Body of pancreas (tissue), 4 donors: ENCODE data around the gene SNX11. TPM values are rescaled to one million over a fixed set of nuclear protein-coding genes. Genes with fewer than 3 reads are reported as not detected.
A peak's percentile ranks its signal among the peaks of the same experiment; 100 is the strongest.

ENCODE experiments used
- ATAC-seq: fragments of 150-250 bp; one replicate; pipeline ENCODE4 v1.9.1; 2016
- DNase-seq, 4 donors: peaks; one replicate each; pipeline ENCODE4 v3.0.0-alpha.2; 2019
- H3K27ac ChIP-seq, 4 donors: fragments of 200-600 bp; sonication (generic); 1 replicate in 3 of 4; 2 replicates in 1 of 4; pipeline versions ENCODE4 v1.5.1 to v1.6.1; 2016 to 2019; ENCODE audit warnings: mild to moderate bottlenecking in 1 of 4, mixed read lengths in 1 of 4, moderate library complexity in 1 of 4
- H3K27me3 ChIP-seq, 2 donors: fragments of 200-600 bp; sonication (generic); one replicate each; pipeline ENCODE4 v1.6.0; 2016; ENCODE audit warnings: mild to moderate bottlenecking in 1 of 2
- H3K36me3 ChIP-seq, 2 donors: fragments of 200-600 bp; sonication (generic); replicated peaks in 1 of 2; 2 replicates each; pipeline ENCODE4 v1.5.1; 2016; ENCODE audit warnings: low read depth in 2 of 2; ENCODE audit not compliant: insufficient read depth in 1 of 2
- H3K4me1 ChIP-seq: fragments of 200-600 bp; sonication (generic); one replicate; pipeline ENCODE4 v1.6.0; 2016
- H3K4me3 ChIP-seq, 2 donors: fragments of 200-600 bp; sonication (generic); 1 replicate in 1 of 2; 2 replicates in 1 of 2; pipeline ENCODE4 v1.5.1; 2016 to 2019
- H3K9me3 ChIP-seq, 3 donors: fragments of 200-600 bp; sonication (generic); 1 replicate in 2 of 3; 2 replicates in 1 of 3; pipeline ENCODE4 v1.5.1; 2016
- POLR2A ChIP-seq, 3 donors: fragments of 450-650 bp; IDR thresholded peaks; one replicate each; pipeline ENCODE4 v1.6.1; 2016; ENCODE audit warnings: antibody characterized with exemption in 3 of 3, mild to moderate bottlenecking in 2 of 3
- WGBS, 2 donors: methylation state at CpG; one replicate each; pipeline ENCODE4 v1.1.5; 2017; 5-methylcytosine and 5-hydroxymethylcytosine counted together
- intact Hi-C: fragments of 100-400 bp; cut with DNase I; formaldehyde crosslinking; loops from one replicate; pipeline ENCODE4 v1.15.1; 2023
- total RNA-seq, 2 donors: library from RNA; depleted of rRNA; stranded (reverse); fragments of >200 nt; gene quantifications; one replicate each; pipeline ENCODE4 v1.1.0, GENCODE V29; 2016
- TF ChIP-seq, protein P1 (sequence below), 7 experiments: fragments of 450-650 bp in 4 of 7; fragments of 200-600 bp in 3 of 7; sonication (generic) in 3 of 7; IDR thresholded peaks; one replicate each; pipeline ENCODE4 v1.5.1; 2016 to 2019; ENCODE audit warnings: antibody characterized with exemption in 7 of 7

The SNX11 gene
- total RNA-seq, 2 donors from 2014 or later = 5.4 to 10.9 TPM

DNA sequence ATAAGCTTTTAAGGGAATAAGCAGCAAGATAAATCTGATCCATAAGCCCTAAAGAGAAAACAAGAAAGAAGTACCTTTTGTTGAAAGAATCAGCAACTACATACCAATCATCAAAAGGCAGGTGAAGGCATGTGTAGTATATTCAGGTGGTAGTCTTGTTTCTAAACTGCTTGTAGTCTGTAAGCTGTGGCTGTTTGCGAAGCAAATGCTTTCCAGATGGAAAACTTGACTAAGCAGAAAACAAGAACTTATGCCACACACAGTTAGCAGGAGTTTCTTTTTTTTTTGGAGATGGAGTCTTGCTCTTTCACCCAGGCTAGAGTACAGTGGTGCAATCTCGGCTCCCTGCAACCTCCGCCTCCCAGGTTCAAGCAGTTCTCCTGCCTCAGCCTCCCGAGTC lies 12.0 kb upstream of the SNX11 start:
- intact Hi-C loops = no loop called here
- 79 to 98% methylated on average over 4 of the region's 4 CpGs for WGBS, 2 donors
- no peak overlapping the region for H3K27ac ChIP-seq
- TF ChIP-seq, protein P1, sequence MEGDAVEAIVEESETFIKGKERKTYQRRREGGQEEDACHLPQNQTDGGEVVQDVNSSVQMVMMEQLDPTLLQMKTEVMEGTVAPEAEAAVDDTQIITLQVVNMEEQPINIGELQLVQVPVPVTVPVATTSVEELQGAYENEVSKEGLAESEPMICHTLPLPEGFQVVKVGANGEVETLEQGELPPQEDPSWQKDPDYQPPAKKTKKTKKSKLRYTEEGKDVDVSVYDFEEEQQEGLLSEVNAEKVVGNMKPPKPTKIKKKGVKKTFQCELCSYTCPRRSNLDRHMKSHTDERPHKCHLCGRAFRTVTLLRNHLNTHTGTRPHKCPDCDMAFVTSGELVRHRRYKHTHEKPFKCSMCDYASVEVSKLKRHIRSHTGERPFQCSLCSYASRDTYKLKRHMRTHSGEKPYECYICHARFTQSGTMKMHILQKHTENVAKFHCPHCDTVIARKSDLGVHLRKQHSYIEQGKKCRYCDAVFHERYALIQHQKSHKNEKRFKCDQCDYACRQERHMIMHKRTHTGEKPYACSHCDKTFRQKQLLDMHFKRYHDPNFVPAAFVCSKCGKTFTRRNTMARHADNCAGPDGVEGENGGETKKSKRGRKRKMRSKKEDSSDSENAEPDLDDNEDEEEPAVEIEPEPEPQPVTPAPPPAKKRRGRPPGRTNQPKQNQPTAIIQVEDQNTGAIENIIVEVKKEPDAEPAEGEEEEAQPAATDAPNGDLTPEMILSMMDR (IDR thresholded peaks at IDR 0.05) = no peak
- TF ChIP-seq POLR2A (IDR thresholded peaks at IDR 0.05) = no peak
- ATAC-seq = no peak
- H3K4me3 ChIP-seq = no peak overlapping the region
- H3K36me3 ChIP-seq = no peaks in the 10 kb centered on the region
- no peaks in the 10 kb centered on the region for H3K9me3 ChIP-seq
- H3K4me1 ChIP-seq = peaks cover 11% of the 10 kb centered on the region
- no peaks in the 10 kb centered on the region for H3K27me3 ChIP-seq
- no peak for DNase-seq

DNA sequence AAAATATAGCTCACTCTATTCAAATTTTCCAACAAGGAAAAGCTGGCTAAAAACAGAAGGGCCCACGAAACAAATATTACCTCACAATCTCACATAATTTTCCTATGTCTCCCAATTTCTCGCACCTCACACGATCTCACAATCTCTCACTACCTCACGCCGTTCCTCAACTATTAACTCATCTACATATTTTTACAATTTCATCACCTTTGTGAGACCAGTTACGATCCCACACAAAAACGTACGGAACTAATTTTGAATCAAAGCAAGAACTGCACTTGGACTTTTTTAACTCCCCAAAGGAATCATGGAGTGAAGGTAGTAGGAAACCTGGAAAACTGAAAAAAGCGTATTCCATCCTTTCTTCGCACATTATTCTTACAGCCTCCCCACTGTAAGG lies 7.4 kb upstream of the SNX11 start:
- no peaks in the 10 kb centered on the region for H3K9me3 ChIP-seq
- H3K27ac ChIP-seq = peak overlapping the region in 3 of 4 donors; percentile 68 to 92 (median 80)
- no peaks in the 10 kb centered on the region for H3K36me3 ChIP-seq
- no peaks in the 10 kb centered on the region for H3K27me3 ChIP-seq
- peaks cover 13% of the 10 kb centered on the region for H3K4me1 ChIP-seq
- ATAC-seq (no peak), DNase-seq (no peak)
- 36 to 38% methylated on average over 10 of the region's 10 CpGs for WGBS, 2 donors
- no peak for TF ChIP-seq POLR2A (IDR thresholded peaks at IDR 0.05)
- TF ChIP-seq, protein P1 (IDR thresholded peaks at IDR 0.05) = no peak
- intact Hi-C loops = no loop called here
- no peak overlapping the region for H3K4me3 ChIP-seq

DNA sequence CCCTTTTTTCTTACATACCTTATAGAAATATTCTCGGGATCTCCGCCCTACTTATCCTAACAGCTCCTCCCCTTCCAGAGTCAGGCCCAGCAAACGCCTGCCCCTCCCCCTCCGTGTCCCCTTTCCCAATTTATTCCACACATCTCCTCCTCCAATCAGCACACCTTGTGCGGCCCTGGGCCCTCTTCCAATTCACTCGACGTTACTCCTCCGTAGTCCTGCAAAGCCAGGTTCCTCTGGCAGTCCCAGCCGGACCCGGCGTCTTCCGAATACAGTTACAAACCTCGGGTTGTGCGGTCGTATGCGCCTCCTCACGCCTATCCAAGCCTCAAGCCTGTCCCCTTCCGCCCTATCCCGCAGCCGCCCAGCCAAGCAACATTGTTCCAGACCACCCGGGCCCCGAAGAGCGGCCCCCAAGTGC lies 7.0 kb upstream of the SNX11 start:
- DNase-seq (peak; percentile 55 to 63 (median 56)), ATAC-seq (peak; percentile 29)
- Histone ChIP-seq H3K36me3 (no peaks in the 10 kb centered on the region), H3K9me3 (no peaks in the 10 kb centered on the region), H3K4me3 (peak overlapping the region; percentile 58 to 96), H3K4me1 (peaks cover 13% of the 10 kb centered on the region), H3K27me3 (no peaks in the 10 kb centered on the region), H3K27ac (peak overlapping the region; percentile 68 to 92 (median 74))
- intact Hi-C loops = no loop called here
- WGBS, 2 donors = 0% methylated on average over 22 to 23 of the region's 23 CpGs
- no peak for TF ChIP-seq POLR2A (IDR thresholded peaks at IDR 0.05)
- TF ChIP-seq, protein P1 (IDR thresholded peaks at IDR 0.05) = no peak

DNA sequence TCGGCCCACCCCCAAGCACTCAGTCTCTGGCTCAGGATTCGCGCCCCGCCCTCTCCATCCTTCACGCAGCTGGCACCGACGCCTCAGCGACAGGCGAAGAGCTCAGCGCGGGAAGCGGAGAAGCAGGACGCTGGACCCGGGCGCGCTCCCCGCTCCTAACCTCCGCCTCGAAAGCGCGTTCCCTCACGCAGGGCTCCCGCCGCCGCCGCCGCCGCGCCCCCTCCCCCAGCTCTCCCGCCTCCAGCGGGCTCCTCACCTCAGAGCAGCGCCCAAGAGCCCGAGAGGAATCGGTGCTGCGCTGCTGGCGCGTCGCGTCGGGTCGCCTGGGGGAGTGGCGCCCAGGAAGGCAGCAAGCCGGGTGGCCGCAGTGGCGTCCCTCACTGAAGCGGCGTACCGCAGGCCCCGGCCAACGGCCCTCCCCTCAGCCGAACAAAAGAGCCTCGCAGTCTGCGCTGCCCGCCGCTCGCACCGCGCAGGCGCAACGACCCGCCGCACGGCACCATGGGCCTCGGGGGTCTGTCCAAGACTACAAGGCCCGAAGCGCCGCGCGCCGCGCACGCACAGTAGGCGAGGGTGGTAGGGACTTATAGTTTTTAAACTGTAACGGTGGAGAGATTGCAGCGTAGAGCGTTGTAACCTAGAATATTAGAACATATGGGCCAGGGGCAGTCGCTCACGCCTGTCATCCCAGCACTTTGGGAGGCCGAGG lies 6.4 kb upstream of the SNX11 start, which contains the start of gene CBX1:
Gene CBX1, minus strand, starts transcription at position 467 of the 709 bp plus-strand sequence. CDS start 24,474 bp downstream, outside the sequence.
- Histone ChIP-seq H3K9me3 (no peaks in the 10 kb centered on the region), H3K27ac (peak within 1 kb of the TSS; percentile 68 to 92 (median 74)), H3K4me1 (peaks cover 13% of the 10 kb centered on the region), H3K4me3 (peak within 1 kb of the TSS; percentile 58 to 96), H3K27me3 (no peaks in the 10 kb centered on the region), H3K36me3 (no peaks in the 10 kb centered on the region)
- DNase-seq (peak; percentile 91 to 95 (median 94)), ATAC-seq (peak; percentile 95)
- TF ChIP-seq, protein P1 (IDR thresholded peaks at IDR 0.05) = peak in 1 of 7 experiments; percentile 11
- TF ChIP-seq POLR2A (IDR thresholded peaks at IDR 0.05) = peak; percentile 48 to 70 (median 62)
- 0 to 1% methylated on average over 18 to 78 of the region's 79 CpGs for WGBS, 2 donors
- intact Hi-C loops = no loop called here
